HFF-Myc (cell line): Measurements from ENCODE around the gene ADD2.
"Not testable (repeated sequence)": the region's sequence is repeated elsewhere in the genome, so short reads cannot be mapped to it uniquely, and the experiment has no call there.

ENCODE experiments used
- DNase-seq: peaks from one replicate; pipeline ENCODE4 v3.0.0-alpha.2; 2011; ENCODE audit warnings: low read depth; ENCODE audit errors: extremely low read depth
- H3K4me3 ChIP-seq: replicated peaks from 2 replicates; pipeline ENCODE4 v1.5.1; 2011; ENCODE audit warnings: low read depth, mild to moderate bottlenecking, control low read depth, low read length
- TF ChIP-seq, protein P1 (sequence below): IDR thresholded peaks from 2 replicates; pipeline ENCODE4 v1.5.1; 2012; ENCODE audit warnings: mild to moderate bottlenecking, low read depth, low read length, control low read depth; ENCODE audit errors: missing control alignments

ADD2 gene

DNA sequence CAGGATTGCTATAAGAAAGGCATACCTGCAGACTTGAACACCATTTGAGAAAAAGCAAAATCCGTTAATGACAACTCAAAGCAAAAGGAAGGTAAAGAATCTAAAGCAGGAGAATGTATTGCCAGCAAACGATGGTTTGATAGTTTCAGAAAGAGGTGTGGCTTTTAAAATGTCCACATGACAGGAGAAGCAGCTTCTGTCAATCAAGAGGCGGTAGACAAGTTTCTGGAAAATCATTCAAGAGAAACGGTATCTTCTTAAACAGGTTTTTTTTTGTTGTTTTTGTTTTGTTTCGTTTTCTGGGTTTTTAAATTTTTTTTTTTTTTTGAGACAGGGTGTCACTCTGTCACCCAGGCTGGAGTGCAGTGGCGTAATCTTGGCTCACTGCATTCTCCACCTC is 38.6 kb upstream of the ADD2 start:
- TF ChIP-seq, protein P1, sequence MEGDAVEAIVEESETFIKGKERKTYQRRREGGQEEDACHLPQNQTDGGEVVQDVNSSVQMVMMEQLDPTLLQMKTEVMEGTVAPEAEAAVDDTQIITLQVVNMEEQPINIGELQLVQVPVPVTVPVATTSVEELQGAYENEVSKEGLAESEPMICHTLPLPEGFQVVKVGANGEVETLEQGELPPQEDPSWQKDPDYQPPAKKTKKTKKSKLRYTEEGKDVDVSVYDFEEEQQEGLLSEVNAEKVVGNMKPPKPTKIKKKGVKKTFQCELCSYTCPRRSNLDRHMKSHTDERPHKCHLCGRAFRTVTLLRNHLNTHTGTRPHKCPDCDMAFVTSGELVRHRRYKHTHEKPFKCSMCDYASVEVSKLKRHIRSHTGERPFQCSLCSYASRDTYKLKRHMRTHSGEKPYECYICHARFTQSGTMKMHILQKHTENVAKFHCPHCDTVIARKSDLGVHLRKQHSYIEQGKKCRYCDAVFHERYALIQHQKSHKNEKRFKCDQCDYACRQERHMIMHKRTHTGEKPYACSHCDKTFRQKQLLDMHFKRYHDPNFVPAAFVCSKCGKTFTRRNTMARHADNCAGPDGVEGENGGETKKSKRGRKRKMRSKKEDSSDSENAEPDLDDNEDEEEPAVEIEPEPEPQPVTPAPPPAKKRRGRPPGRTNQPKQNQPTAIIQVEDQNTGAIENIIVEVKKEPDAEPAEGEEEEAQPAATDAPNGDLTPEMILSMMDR, result no peak
- DNase-seq, result no peak
- H3K4me3 ChIP-seq, result no peak overlapping the region

DNA sequence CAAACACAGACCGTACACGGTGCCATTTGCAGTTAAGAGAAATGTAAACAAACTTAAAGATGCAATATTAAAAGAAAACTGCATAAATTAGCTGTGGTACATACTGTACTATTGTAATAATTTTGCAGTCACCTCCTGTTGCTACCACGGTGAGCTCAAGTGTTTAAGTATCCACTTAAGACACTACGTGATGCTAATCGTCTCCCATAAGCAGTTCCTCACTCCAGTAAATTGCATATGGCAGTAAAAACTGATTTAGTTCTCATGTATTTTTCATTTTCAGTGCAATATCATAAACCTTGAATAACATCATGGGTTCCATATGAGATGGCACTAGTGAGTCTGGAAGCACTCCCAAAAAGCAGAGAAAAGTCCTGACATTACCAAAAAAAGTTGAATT is 38.0 kb upstream of the ADD2 start:
- no peak overlapping the region for H3K4me3 ChIP-seq
- DNase-seq, result no peak
- TF ChIP-seq, protein P1, result no peak

DNA sequence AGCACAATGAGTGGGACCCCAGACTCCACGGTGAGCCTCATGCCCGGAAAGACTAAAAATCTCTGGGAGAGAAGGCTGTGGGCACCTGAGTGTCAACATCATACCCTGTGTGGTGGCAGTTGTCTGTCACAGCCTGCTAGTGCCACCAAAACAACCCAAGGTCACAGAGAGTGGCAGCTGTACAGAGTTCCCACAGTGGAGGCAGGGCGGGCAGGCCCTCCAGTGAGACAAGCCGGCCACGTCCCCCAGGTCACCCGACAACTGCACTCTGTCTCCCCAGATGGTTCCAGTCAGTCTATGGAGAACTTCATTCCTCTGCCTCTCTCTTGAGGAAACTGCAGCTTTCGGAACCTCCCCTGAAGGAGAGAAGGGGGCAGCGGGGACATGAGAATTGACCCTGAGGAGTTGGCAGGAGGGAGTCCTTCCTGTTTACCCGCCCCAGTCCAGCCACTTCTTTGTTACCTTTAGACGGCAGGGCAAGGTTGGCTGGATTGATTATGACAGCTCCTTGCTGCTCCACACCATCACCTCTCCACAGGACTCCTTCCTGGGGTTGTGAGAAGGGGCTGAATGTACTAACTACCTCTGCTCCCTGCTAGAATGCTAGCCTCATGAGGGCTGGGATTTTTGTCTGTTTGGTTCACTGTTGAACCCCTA is 33.7 kb upstream of the ADD2 start:
- TF ChIP-seq, protein P1, result no peak
- no peak overlapping the region for H3K4me3 ChIP-seq
- no peak for DNase-seq

DNA sequence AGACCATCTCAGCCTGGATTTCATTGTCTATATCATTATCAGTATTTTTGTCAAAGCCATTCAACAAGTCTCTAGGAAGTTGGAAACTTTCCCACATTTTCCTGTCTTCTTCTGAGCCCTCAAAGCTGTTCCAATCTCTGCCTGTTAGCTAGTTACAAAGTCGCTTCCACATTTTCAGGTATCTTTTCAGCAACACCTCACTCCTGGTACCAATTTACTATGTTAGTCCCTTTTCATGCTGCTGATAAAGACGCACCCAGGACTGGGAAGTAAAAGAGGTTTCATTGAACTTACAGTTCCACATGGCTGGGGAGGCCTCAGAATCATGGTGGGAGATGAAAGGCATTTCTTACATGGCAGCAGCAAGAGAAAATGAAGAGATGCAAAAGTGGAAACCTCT is 31.7 kb upstream of the ADD2 start:
- TF ChIP-seq, protein P1, result no peak
- H3K4me3 ChIP-seq, result no peak overlapping the region
- DNase-seq, result no peak

DNA sequence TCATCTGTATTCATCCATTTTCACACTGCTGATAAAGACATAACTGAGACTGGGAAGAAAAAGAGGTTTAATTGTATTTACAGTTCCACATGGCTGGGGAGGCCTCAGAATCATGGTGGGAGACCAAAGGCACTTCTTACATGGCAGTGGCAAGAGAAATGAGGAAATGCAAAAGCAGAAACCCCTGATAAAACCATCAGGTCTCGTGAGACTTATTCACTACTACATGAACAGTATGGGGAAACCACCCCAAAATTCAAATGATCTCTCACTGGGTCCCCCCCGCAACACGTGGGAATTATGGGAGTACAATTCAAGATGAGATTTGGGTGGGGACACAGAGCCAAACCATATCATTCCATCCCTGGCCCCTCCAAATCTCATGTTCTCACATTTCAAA is 30.0 kb upstream of the ADD2 start:
- not testable (repeated sequence) for DNase-seq, H3K4me3 ChIP-seq

DNA sequence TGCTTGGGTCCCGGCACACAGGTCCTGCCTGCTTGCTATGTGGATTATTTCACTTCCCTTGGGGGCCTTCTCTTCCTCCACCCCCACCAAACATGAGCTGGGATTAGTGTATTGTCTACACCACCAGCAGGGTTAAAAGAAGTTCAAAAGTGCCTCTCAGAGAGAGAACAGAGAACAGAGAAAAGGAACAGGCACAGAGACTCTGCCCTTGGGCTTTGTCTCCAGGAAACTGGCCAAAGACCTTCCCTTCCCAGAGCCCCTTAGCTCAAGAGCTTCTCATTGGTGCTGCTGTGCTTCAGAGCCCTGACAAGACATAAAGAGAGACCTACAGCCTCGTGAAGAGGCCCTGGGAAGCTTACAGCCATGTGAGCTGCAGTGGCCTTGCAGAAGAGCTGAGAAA is 29.5 kb upstream of the ADD2 start:
- TF ChIP-seq, protein P1, result no peak
- no peak for DNase-seq
- H3K4me3 ChIP-seq, result no peak overlapping the region

DNA sequence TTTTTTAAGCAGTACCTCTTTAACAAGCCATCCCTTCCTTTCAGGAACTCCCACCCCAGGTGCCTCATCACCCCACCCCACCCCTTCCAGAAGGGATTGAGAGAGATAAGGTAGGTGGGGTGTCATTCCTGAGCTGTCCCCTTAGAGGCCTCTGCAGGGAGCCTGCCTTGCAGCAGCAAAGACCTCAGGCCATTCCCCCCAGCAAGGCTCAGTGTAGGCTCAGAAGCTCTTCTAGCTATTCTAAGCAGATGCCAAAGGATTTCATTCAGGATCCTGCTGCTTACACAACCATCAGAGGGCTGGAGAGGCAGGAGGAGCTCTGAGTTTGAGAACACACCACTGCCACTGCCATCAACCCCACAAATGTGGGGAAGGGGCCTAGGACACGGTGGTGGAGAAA is 28.3 kb upstream of the ADD2 start:
- H3K4me3 ChIP-seq, result no peak overlapping the region
- TF ChIP-seq, protein P1, result no peak
- DNase-seq, result no peak
